Caco-2 (cell line): ENCODE measurements around the gene TMPRSS6. TPM values are rescaled to one million over a fixed set of nuclear protein-coding genes. Genes with fewer than 3 reads are reported as not detected.

Experiments
- BruUV-seq: library from RNA; stranded (reverse); fragments of 400-500 nt; replicated peaks from 2 replicates; lab custom pipeline; 2021; lab: Mats Ljungman, UMichigan
- CTCF ChIA-PET: fragments of 300-600 bp; sonication (Branson Sonifier 250); formaldehyde crosslinking; loops from one replicate; lab custom pipeline; 2022; ENCODE audit warnings: antibody characterized with exemption; lab: Charles Lee
- POLR2A ChIA-PET: fragments of 300-600 bp; sonication (Branson Sonifier 250); formaldehyde crosslinking; loops from one replicate; lab custom pipeline; 2022; ENCODE audit warnings: antibody characterized with exemption; lab: Charles Lee
- DNase-seq, 2 experiments: peaks; one replicate each; pipeline versions ENCODE4 v3.0.0 to v3.0.0-alpha.2; 2020 to 2022
- H3K27me3 ChIP-seq: replicated peaks from 2 replicates; pipeline ENCODE4 v1.6.0; 2011; ENCODE audit warnings: low read length; ENCODE audit not compliant: control insufficient read depth, insufficient read depth
- H3K36me3 ChIP-seq: 2 replicates; pipeline ENCODE4 v1.5.1; 2011; ENCODE audit warnings: low read length; ENCODE audit not compliant: control insufficient read depth, insufficient read depth
- H3K4me1 ChIP-seq: fragments of 250-450 bp; sonication (Bioruptor Pico); 2 replicates; pipeline ENCODE4 v1.5.1; 2020; ENCODE audit warnings: mild to moderate bottlenecking
- H3K4me3 ChIP-seq: 2 replicates; pipeline ENCODE4 v1.5.1; 2011; ENCODE audit warnings: low read depth, mild to moderate bottlenecking, control low read depth, low read length
- H3K9me3 ChIP-seq: fragments of 250-450 bp; sonication (Bioruptor Pico); 2 replicates; pipeline ENCODE4 v1.5.1; 2020; ENCODE audit warnings: mild to moderate bottlenecking, moderate library complexity
- H3K27ac Mint-ChIP-seq: one replicate; pipeline ENCODE4 v1.8.0; 2022; ENCODE audit warnings: mixed read lengths; ENCODE audit not compliant: unreplicated experiment
- H3K27me3 Mint-ChIP-seq: one replicate; pipeline ENCODE4 v1.8.0; 2022; ENCODE audit warnings: mixed read lengths; ENCODE audit not compliant: insufficient read depth, unreplicated experiment
- H3K36me3 Mint-ChIP-seq: one replicate; pipeline ENCODE4 v1.8.0; 2022; ENCODE audit warnings: mild to moderate bottlenecking, mixed read lengths; ENCODE audit not compliant: insufficient read depth, unreplicated experiment
- H3K4me1 Mint-ChIP-seq: one replicate; pipeline ENCODE4 v1.8.0; 2022; ENCODE audit warnings: low read depth, mixed read lengths; ENCODE audit not compliant: unreplicated experiment
- H3K4me3 Mint-ChIP-seq: one replicate; pipeline ENCODE4 v1.8.0; 2022; ENCODE audit warnings: mild to moderate bottlenecking, moderate library complexity, mixed read lengths; ENCODE audit not compliant: unreplicated experiment
- H3K9me3 Mint-ChIP-seq: one replicate; pipeline ENCODE4 v1.8.0; 2022; ENCODE audit warnings: mixed read lengths; ENCODE audit not compliant: unreplicated experiment
- intact Hi-C: fragments of 100-400 bp; cut with micrococcal nuclease; formaldehyde crosslinking; loops from one replicate; pipeline ENCODE4 v1.10.0; 2022; ENCODE audit not compliant: unreplicated experiment
- total RNA-seq: library from RNA; stranded (reverse); gene quantifications from 2 replicates; pipeline ENCODE4 v1.2.3, GENCODE V29; 2022
- TF ChIP-seq, protein P1 (sequence below), 2 experiments: fragments of 200-600 bp in 1 of 2; IDR thresholded peaks; 1 replicate in 1 of 2; 2 replicates in 1 of 2; pipeline versions ENCODE4 v1.5.1 to v1.8.0; 2011 to 2022; ENCODE audit warnings: antibody characterized with exemption in 1 of 2, control low read depth in 1 of 2, inconsistent platforms in 1 of 2, low read depth in 1 of 2, low read length in 1 of 2, mild to moderate bottlenecking in 1 of 2, moderate library complexity in 1 of 2; ENCODE audit not compliant: insufficient read depth in 1 of 2, severe bottlenecking in 1 of 2, unreplicated experiment in 1 of 2

Gene TMPRSS6
- total RNA-seq, 1 experiment from 2014 or later: 1.6 TPM

DNA sequence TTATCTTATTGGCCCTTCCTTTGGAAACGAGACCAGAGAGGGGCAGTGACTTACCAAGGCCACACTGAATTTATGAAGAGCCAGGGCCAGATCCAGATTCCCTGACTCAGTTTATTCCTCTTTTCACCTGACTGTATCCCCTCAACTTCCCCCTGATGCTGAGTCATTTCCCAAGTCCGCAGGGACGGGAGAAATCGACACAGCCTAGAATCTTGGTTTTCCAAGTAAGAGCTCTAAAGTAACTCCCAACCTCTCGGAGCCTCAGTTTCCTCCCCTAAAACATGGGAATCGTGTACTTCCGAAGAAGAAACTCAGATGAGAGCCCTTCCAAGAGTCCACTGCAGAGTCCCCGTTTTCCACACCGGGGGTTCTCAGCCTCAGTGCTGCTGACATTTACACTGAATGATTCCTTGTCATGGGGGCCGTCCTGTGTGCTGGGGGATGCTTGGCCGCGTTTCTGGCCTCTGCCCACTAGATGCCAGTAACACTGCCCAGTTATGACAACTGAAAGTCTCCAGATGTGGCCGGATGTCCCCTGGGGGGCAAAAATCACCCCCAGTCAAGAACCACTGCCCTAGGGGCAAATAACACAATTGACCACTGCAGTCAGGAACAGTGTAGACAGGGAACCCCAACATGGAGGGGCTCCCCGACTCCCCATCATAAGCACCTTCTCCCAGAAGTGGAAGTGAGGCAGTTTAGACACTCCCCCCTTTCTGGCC is 78.8 kb downstream of the TMPRSS6 start:
- Mint-ChIP-seq H3K27ac (peak overlapping the region; percentile 99), H3K36me3 (peaks cover 42% of the 10 kb centered on the region), H3K9me3 (no peaks in the 10 kb centered on the region), H3K27me3 (no peaks in the 10 kb centered on the region), H3K4me3 (peak overlapping the region; percentile 77), H3K4me1 (peaks cover 30% of the 10 kb centered on the region)
- Histone ChIP-seq H3K4me1 (peaks cover 44% of the 10 kb centered on the region), H3K36me3 (peaks cover 4% of the 10 kb centered on the region), H3K27me3 (no peaks in the 10 kb centered on the region), H3K4me3 (no peak overlapping the region), H3K9me3 (no peaks in the 10 kb centered on the region)
- CTCF ChIA-PET: interaction anchor here (1.2 to 4.6 kb wide), 3 partner anchors 11 to 167 kb away, joined by 4 to 45 read pairs (median 29); partner anchors contain the start of genes MPST and TST
- POLR2A ChIA-PET: interaction anchor here (3.1 kb wide), 1 partner anchor 12 kb away, joined by 22 read pairs; no protein-coding TSS in a partner anchor
- DNase-seq: no peak
- intact Hi-C loops: loop anchor here (5.0 kb wide), 1 partner anchor 43 kb away; no protein-coding TSS in a partner anchor
- BruUV-seq: no TSS peak
- TF ChIP-seq, protein P1, sequence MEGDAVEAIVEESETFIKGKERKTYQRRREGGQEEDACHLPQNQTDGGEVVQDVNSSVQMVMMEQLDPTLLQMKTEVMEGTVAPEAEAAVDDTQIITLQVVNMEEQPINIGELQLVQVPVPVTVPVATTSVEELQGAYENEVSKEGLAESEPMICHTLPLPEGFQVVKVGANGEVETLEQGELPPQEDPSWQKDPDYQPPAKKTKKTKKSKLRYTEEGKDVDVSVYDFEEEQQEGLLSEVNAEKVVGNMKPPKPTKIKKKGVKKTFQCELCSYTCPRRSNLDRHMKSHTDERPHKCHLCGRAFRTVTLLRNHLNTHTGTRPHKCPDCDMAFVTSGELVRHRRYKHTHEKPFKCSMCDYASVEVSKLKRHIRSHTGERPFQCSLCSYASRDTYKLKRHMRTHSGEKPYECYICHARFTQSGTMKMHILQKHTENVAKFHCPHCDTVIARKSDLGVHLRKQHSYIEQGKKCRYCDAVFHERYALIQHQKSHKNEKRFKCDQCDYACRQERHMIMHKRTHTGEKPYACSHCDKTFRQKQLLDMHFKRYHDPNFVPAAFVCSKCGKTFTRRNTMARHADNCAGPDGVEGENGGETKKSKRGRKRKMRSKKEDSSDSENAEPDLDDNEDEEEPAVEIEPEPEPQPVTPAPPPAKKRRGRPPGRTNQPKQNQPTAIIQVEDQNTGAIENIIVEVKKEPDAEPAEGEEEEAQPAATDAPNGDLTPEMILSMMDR (IDR thresholded peaks at IDR 0.05; ENCODE audit: insufficient read depth in 1 of 2, low read depth in 1 of 2, low read length in 1 of 2, severe bottlenecking in 1 of 2, unreplicated experiment in 1 of 2): no peak

GRCh38 chr22:37028692-37029674 is 80.5 kb downstream of the TMPRSS6 start:
- ChIA-PET POLR2A (no interaction called here), CTCF (interaction anchor here (0.6 to 4.6 kb wide), 3 partner anchors 9 to 1023 kb away, joined by 3 to 29 read pairs (median 3); partner anchors contain the start of genes IFT27, MPST and TST)
- Histone ChIP-seq H3K4me1 (peaks cover 34% of the 10 kb centered on the region), H3K36me3 (peaks cover 4% of the 10 kb centered on the region), H3K9me3 (no peaks in the 10 kb centered on the region), H3K27me3 (no peaks in the 10 kb centered on the region), H3K4me3 (no peak overlapping the region)
- no peak overlapping the region for H3K27ac Mint-ChIP-seq
- H3K4me1 Mint-ChIP-seq: peaks cover 19% of the 10 kb centered on the region
- H3K27me3 Mint-ChIP-seq: no peaks in the 10 kb centered on the region
- H3K36me3 Mint-ChIP-seq: peaks cover 56% of the 10 kb centered on the region
- no peaks in the 10 kb centered on the region for H3K9me3 Mint-ChIP-seq
- DNase-seq: no peak
- intact Hi-C loops: no loop called here
- H3K4me3 Mint-ChIP-seq: no peak overlapping the region
- BruUV-seq: no TSS peak
- TF ChIP-seq, protein P1 (IDR thresholded peaks at IDR 0.05; ENCODE audit: insufficient read depth in 1 of 2, low read depth in 1 of 2, low read length in 1 of 2, severe bottlenecking in 1 of 2, unreplicated experiment in 1 of 2): no peak

DNA sequence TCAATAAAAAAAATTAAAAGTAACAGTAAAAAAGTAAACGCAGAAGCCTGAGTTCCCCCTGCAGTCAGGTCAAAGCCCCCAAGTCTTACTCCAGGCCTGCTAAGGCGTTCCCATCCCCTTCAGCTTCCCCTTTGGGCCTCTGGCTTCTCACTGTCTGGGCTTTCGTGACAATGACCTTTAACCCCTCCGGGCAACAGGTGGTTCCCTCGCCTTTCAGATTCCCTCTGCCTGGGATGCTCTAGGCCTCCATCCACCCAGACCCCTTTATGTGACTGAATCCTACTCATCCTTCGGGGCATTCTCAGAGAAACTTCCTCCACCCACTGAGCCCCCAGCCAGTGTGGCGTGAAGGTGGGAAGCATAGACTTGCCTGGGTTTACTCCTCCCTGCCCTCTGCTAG is 82.0 kb downstream of the TMPRSS6 start:
- POLR2A ChIA-PET: no interaction called here
- H3K27me3 Mint-ChIP-seq: no peaks in the 10 kb centered on the region
- TF ChIP-seq, protein P1 (IDR thresholded peaks at IDR 0.05; ENCODE audit: insufficient read depth in 1 of 2, low read depth in 1 of 2, low read length in 1 of 2, severe bottlenecking in 1 of 2, unreplicated experiment in 1 of 2): no peak
- no peak for DNase-seq
- H3K4me1 ChIP-seq: peaks cover 23% of the 10 kb centered on the region
- H3K27me3 ChIP-seq: no peaks in the 10 kb centered on the region
- H3K4me1 Mint-ChIP-seq: peaks cover 8% of the 10 kb centered on the region
- H3K27ac Mint-ChIP-seq: no peak overlapping the region
- no peaks in the 10 kb centered on the region for H3K9me3 Mint-ChIP-seq
- no peak overlapping the region for H3K4me3 Mint-ChIP-seq
- no peak overlapping the region for H3K4me3 ChIP-seq
- H3K9me3 ChIP-seq: no peaks in the 10 kb centered on the region
- CTCF ChIA-PET: no interaction called here
- H3K36me3 Mint-ChIP-seq: peaks cover 42% of the 10 kb centered on the region
- intact Hi-C loops: no loop called here
- peaks cover 4% of the 10 kb centered on the region for H3K36me3 ChIP-seq
- no TSS peak for BruUV-seq
